ENCODE results near the gene RARS1.

Gene RARS1

GRCh38 chr5:168552146-168552545, 65.9 kb downstream of the RARS1 start:
- Histone ChIP-seq H3K27me3 (ENCODE audit: control insufficient read depth in 2 of 2, insufficient read depth in 2 of 2, low read length in 2 of 2) (no peaks in the 10 kb centered on the region), H3K9ac (ENCODE audit: low read depth in 1 of 2, low read length in 2 of 2) (no peak overlapping the region), H3K4me3 (ENCODE audit: low read length in 2 of 2) (no peak overlapping the region), H3K4me1 (ENCODE audit: control insufficient read depth in 2 of 2, insufficient read depth in 2 of 2, low read length in 2 of 2) (no peaks in the 10 kb centered on the region), H3K27ac (ENCODE audit: low read depth in 2 of 2, low read length in 2 of 2) (no peak overlapping the region), H3K9me3 (ENCODE audit: control insufficient read depth in 2 of 2, low read length in 2 of 2) (no peaks in the 10 kb centered on the region), H3K36me3 (ENCODE audit: control insufficient read depth in 2 of 2, insufficient read depth in 2 of 2, low read length in 2 of 2) (peaks cover 33 to 35% of the 10 kb centered on the region in 2 donors)

- no peak overlapping the region for H3K4me3 ChIP-seq (ENCODE audit: low read length in 2 of 2)
- H3K36me3 ChIP-seq (ENCODE audit: control insufficient read depth in 2 of 2, insufficient read depth in 2 of 2, low read length in 2 of 2), result peaks cover 30 to 42% of the 10 kb centered on the region in 2 donors
- no peaks in the 10 kb centered on the region for H3K9me3 ChIP-seq (ENCODE audit: control insufficient read depth in 2 of 2, low read length in 2 of 2)
- H3K27me3 ChIP-seq (ENCODE audit: control insufficient read depth in 2 of 2, insufficient read depth in 2 of 2, low read length in 2 of 2), result no peaks in the 10 kb centered on the region
- H3K27ac ChIP-seq (ENCODE audit: low read depth in 2 of 2, low read length in 2 of 2), result no peak overlapping the region
- no peak overlapping the region for H3K9ac ChIP-seq (ENCODE audit: low read depth in 1 of 2, low read length in 2 of 2)
- no peaks in the 10 kb centered on the region for H3K4me1 ChIP-seq (ENCODE audit: control insufficient read depth in 2 of 2, insufficient read depth in 2 of 2, low read length in 2 of 2)
These were observed 67.3 kb downstream of the RARS1 start for GRCh38 chr5:168553377-168554130.

GRCh38 chr5:168557389-168557788, 71.1 kb downstream of the RARS1 start:
- Histone ChIP-seq H3K9ac (ENCODE audit: low read depth in 1 of 2, low read length in 2 of 2) (no peak overlapping the region), H3K27me3 (ENCODE audit: control insufficient read depth in 2 of 2, insufficient read depth in 2 of 2, low read length in 2 of 2) (no peaks in the 10 kb centered on the region), H3K27ac (ENCODE audit: low read depth in 2 of 2, low read length in 2 of 2) (no peak overlapping the region), H3K4me1 (ENCODE audit: control insufficient read depth in 2 of 2, insufficient read depth in 2 of 2, low read length in 2 of 2) (no peaks in the 10 kb centered on the region), H3K36me3 (ENCODE audit: control insufficient read depth in 2 of 2, insufficient read depth in 2 of 2, low read length in 2 of 2) (peaks cover 48 to 51% of the 10 kb centered on the region in 2 donors), H3K4me3 (ENCODE audit: low read length in 2 of 2) (no peak overlapping the region), H3K9me3 (ENCODE audit: control insufficient read depth in 2 of 2, low read length in 2 of 2) (no peaks in the 10 kb centered on the region)

- Histone ChIP-seq H3K9me3 (ENCODE audit: control insufficient read depth in 2 of 2, low read length in 2 of 2) (no peaks in the 10 kb centered on the region), H3K4me3 (ENCODE audit: low read length in 2 of 2) (no peak overlapping the region), H3K27me3 (ENCODE audit: control insufficient read depth in 2 of 2, insufficient read depth in 2 of 2, low read length in 2 of 2) (no peaks in the 10 kb centered on the region), H3K36me3 (ENCODE audit: control insufficient read depth in 2 of 2, insufficient read depth in 2 of 2, low read length in 2 of 2) (peaks cover 39 to 49% of the 10 kb centered on the region in 2 donors), H3K27ac (ENCODE audit: low read depth in 2 of 2, low read length in 2 of 2) (no peak overlapping the region), H3K9ac (ENCODE audit: low read depth in 1 of 2, low read length in 2 of 2) (no peak overlapping the region), H3K4me1 (ENCODE audit: control insufficient read depth in 2 of 2, insufficient read depth in 2 of 2, low read length in 2 of 2) (no peaks in the 10 kb centered on the region)
These were observed 76.0 kb downstream of the RARS1 start for GRCh38 chr5:168562279-168562678.

GRCh38 chr5:168563959-168564358, 77.7 kb downstream of the RARS1 start:
- no peaks in the 10 kb centered on the region for H3K4me1 ChIP-seq (ENCODE audit: control insufficient read depth in 2 of 2, insufficient read depth in 2 of 2, low read length in 2 of 2)
- H3K9ac ChIP-seq (ENCODE audit: low read depth in 1 of 2, low read length in 2 of 2), result no peak overlapping the region
- no peaks in the 10 kb centered on the region for H3K9me3 ChIP-seq (ENCODE audit: control insufficient read depth in 2 of 2, low read length in 2 of 2)
- H3K27ac ChIP-seq (ENCODE audit: low read depth in 2 of 2, low read length in 2 of 2), result no peak overlapping the region
- no peak overlapping the region for H3K4me3 ChIP-seq (ENCODE audit: low read length in 2 of 2)
- no peaks in the 10 kb centered on the region for H3K27me3 ChIP-seq (ENCODE audit: control insufficient read depth in 2 of 2, insufficient read depth in 2 of 2, low read length in 2 of 2)
- peaks cover 40% of the 10 kb centered on the region in 2 donors for H3K36me3 ChIP-seq (ENCODE audit: control insufficient read depth in 2 of 2, insufficient read depth in 2 of 2, low read length in 2 of 2)

GRCh38 chr5:168568738-168569137, 82.5 kb downstream of the RARS1 start:
- H3K4me3 ChIP-seq (ENCODE audit: low read length in 2 of 2), result no peak overlapping the region
- H3K36me3 ChIP-seq (ENCODE audit: control insufficient read depth in 2 of 2, insufficient read depth in 2 of 2, low read length in 2 of 2), result peaks cover 20 to 26% of the 10 kb centered on the region in 2 donors
- no peaks in the 10 kb centered on the region for H3K9me3 ChIP-seq (ENCODE audit: control insufficient read depth in 2 of 2, low read length in 2 of 2)
- H3K27me3 ChIP-seq (ENCODE audit: control insufficient read depth in 2 of 2, insufficient read depth in 2 of 2, low read length in 2 of 2), result no peaks in the 10 kb centered on the region
- no peaks in the 10 kb centered on the region for H3K4me1 ChIP-seq (ENCODE audit: control insufficient read depth in 2 of 2, insufficient read depth in 2 of 2, low read length in 2 of 2)
- H3K27ac ChIP-seq (ENCODE audit: low read depth in 2 of 2, low read length in 2 of 2), result no peak overlapping the region
- no peak overlapping the region for H3K9ac ChIP-seq (ENCODE audit: low read depth in 1 of 2, low read length in 2 of 2)

All from mucosa of rectum (tissue), 2 donors.